Neural crest cell (in vitro differentiated cells): ENCODE data around the gene TAS2R60. TPM values are rescaled to one million over a fixed set of nuclear protein-coding genes. Genes with fewer than 3 reads are reported as not detected.

ENCODE experiments used
- DNase-seq: peaks from one replicate; pipeline ENCODE4 v3.0.0; 2021; ENCODE audit warnings: low read depth, mixed read lengths, low spot score
- H3K27ac Mint-ChIP-seq: one replicate; pipeline ENCODE4 v1.8.0; 2021; ENCODE audit warnings: mild to moderate bottlenecking, mixed read lengths; ENCODE audit not compliant: unreplicated experiment
- H3K27me3 Mint-ChIP-seq: 2 replicates; pipeline ENCODE4 v1.8.0; 2021; ENCODE audit warnings: low read depth, mild to moderate bottlenecking, mixed read lengths
- H3K36me3 Mint-ChIP-seq: 2 replicates; pipeline ENCODE4 v1.8.0; 2021; ENCODE audit warnings: low read depth, mild to moderate bottlenecking, mixed read lengths
- H3K4me1 Mint-ChIP-seq: 2 replicates; pipeline ENCODE4 v1.8.0; 2021; ENCODE audit warnings: mixed read lengths
- H3K4me3 Mint-ChIP-seq: one replicate; pipeline ENCODE4 v1.8.0; 2021; ENCODE audit warnings: mild to moderate bottlenecking, mixed read lengths
- H3K9me3 Mint-ChIP-seq: 2 replicates; pipeline ENCODE4 v1.8.0; 2021; ENCODE audit warnings: mixed read lengths
- CTCF ChIP-seq: fragments of 200-600 bp; sonication (generic); conservative IDR thresholded peaks from 2 replicates; pipeline ENCODE4 v1.5.0; 2021; ENCODE audit warnings: antibody characterized with exemption, mild to moderate bottlenecking
- total RNA-seq: library from RNA; stranded (reverse); gene quantifications from 2 replicates; pipeline ENCODE4 v1.2.1, GENCODE V29; 2021

TAS2R60 gene
- total RNA-seq, 1 donor from 2014 or later: not detected

DNA sequence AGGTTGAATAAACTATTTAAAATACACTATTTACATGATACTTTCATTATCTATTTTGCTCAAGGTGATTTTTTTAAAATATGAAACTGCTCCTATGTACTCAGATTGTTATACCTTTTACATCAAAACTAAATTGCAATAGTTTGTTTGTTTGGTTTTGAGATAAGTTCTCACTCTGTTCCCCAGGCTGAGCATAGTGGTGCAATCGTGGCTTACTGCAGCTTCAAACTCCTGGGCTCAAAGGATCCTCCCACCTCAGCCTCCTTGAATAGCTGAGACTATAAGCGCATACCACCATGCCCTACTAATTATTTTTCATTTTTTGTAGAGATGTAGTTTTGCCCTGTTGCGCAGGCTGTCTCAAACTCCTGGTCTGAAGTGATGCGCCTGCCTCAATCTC is 12.7 kb downstream of the TAS2R60 start:
- Mint-ChIP-seq H3K9me3 (peaks cover 7% of the 10 kb centered on the region), H3K4me1 (peaks cover 15% of the 10 kb centered on the region), H3K36me3 (peaks cover 3% of the 10 kb centered on the region), H3K27ac (no peak overlapping the region), H3K4me3 (no peak overlapping the region), H3K27me3 (no peaks in the 10 kb centered on the region)
- DNase-seq: no peak
- TF ChIP-seq CTCF: no peak

DNA sequence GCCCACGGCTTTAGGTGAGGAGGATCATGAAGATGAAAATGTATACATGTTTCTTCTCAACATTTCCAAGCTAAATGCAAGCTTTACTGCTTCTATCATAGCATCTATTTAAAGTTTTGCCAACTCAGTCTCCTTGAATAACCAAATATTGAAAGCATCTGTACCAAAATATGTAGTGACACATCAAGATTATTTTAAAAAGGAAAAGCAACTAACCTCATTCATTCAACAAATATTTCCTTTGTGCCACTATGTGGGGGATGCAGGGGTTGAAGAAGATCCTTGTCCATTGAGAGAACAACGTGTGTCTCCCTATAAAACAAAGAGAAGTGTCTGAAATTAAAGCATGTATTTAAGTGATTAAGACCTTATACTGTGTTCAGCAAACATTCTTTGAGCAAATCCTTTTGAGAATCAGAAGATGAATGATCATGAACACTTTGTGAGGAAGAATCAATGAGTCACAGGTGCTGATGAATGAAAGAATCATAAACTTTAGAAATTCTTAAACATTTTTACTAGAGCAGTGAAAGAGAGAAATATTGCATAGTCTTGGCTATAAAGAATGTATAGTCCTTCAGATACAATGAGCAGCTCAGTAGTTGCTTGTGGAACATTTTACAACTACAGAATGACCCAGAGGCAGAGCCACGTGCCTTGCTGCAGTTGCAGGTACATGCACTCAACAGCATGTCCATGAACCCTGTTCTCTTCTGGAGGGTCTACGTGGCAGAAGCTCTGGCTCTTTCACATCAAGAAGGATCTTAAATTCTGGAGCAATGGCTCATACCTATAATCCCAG is 13.9 kb downstream of the TAS2R60 start:
- Mint-ChIP-seq H3K4me1 (peaks cover 15% of the 10 kb centered on the region), H3K36me3 (peaks cover 3% of the 10 kb centered on the region), H3K27me3 (no peaks in the 10 kb centered on the region), H3K4me3 (no peak overlapping the region), H3K9me3 (peaks cover 7% of the 10 kb centered on the region), H3K27ac (no peak overlapping the region)
- TF ChIP-seq CTCF: no peak
- no peak for DNase-seq

GRCh38 chr7:143458263-143458662 is 15.0 kb downstream of the TAS2R60 start:
- no peak for TF ChIP-seq CTCF
- no peak overlapping the region for H3K4me3 Mint-ChIP-seq
- no peaks in the 10 kb centered on the region for H3K27me3 Mint-ChIP-seq
- peaks cover 11% of the 10 kb centered on the region for H3K4me1 Mint-ChIP-seq
- H3K9me3 Mint-ChIP-seq: peaks cover 6% of the 10 kb centered on the region
- no peak for DNase-seq
- no peak overlapping the region for H3K27ac Mint-ChIP-seq
- peaks cover 3% of the 10 kb centered on the region for H3K36me3 Mint-ChIP-seq

DNA sequence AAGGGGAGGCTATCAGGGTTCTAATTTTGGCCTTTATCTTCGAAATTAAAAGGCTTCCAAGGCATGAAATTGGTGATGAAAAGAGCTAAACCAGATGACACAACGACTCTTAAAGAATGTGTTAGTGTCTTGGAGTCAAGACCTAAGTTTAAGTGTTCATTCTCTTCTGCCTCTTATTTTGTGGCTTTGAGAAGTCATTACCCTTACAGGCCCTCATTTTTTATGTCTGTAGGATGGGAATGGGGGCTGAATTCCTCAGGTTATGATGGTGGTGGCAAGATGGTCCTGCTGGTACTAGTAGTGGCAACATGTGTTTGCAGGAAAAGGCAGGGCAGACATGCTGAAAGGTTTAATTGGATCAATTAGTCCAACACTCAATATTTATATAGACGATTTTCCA is 15.4 kb downstream of the TAS2R60 start:
- DNase-seq: no peak
- no peak overlapping the region for H3K4me3 Mint-ChIP-seq
- peaks cover 8% of the 10 kb centered on the region for H3K4me1 Mint-ChIP-seq
- TF ChIP-seq CTCF: no peak
- peaks cover 6% of the 10 kb centered on the region for H3K9me3 Mint-ChIP-seq
- peaks cover 3% of the 10 kb centered on the region for H3K36me3 Mint-ChIP-seq
- no peak overlapping the region for H3K27ac Mint-ChIP-seq
- H3K27me3 Mint-ChIP-seq: no peaks in the 10 kb centered on the region

DNA sequence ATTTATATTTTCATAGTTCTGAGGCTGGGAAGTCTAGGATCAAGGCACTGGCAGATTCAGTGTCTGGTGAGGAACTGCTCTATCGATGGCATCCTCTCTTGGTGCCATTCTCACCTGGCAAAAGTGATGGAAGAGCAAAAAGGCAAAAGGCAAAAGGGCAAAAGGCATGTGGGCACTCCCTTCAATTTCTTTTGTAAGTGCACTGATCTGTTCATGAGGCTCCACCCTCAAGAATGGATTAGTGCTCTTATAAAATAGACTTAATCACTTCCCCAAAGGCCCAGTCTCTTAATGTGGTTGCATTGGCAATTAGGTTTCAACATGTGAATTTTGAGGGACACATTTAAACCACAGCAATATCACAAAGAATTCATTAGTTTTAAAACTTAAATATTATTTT is 16.1 kb downstream of the TAS2R60 start:
- Mint-ChIP-seq H3K36me3 (peaks cover 3% of the 10 kb centered on the region), H3K9me3 (peaks cover 6% of the 10 kb centered on the region), H3K4me3 (no peak overlapping the region), H3K4me1 (peaks cover 5% of the 10 kb centered on the region), H3K27ac (no peak overlapping the region), H3K27me3 (no peaks in the 10 kb centered on the region)
- DNase-seq: no peak
- no peak for TF ChIP-seq CTCF
